ENCODE results near the gene DENND2D. TPM values are rescaled to one million over a fixed set of nuclear protein-coding genes. Genes with fewer than 3 reads are reported as not detected.

DENND2D gene
- total and polyA plus RNA-seq, 9 of the 15 experiments (the other 6 are each of a cell fraction or from before 2014, with no cell fraction given) = 0.08 to 0.44 (median 0.13) TPM; not detected in 6

DNA sequence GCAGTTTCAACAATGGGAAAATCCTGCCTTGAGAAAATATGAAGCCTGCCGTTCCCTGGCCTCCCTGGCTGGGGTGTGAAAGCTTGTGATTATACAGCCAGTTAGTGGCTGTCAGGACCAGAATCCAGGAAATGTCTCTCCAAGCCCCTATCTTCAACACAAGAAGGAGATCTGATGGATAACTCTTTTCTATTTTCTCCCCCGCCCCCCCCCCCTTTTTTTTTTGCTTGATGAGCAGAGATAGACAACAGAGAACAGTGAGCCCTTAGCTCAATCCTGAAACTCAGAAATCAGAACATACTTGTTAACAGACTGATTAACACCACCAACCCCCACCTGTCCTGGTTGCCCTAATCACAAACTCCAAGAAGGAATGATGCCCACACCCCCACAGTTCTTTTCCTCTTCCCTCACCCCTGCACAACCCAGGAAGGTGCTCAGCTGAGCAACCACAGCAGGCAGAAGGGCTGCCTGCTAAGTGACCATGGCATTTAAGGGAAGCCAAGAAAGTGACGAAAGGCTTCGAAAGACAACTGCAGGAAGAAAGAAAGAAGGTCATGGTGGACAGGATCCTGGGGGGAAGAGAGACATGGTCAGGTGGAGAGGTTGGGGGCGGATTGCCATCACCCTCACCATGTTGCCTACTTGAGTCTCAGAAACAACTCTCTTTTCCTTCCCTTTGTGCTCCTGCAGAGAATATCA, 12.3 kb upstream of the DENND2D start (continued):
- TF ChIP-seq, protein P1, sequence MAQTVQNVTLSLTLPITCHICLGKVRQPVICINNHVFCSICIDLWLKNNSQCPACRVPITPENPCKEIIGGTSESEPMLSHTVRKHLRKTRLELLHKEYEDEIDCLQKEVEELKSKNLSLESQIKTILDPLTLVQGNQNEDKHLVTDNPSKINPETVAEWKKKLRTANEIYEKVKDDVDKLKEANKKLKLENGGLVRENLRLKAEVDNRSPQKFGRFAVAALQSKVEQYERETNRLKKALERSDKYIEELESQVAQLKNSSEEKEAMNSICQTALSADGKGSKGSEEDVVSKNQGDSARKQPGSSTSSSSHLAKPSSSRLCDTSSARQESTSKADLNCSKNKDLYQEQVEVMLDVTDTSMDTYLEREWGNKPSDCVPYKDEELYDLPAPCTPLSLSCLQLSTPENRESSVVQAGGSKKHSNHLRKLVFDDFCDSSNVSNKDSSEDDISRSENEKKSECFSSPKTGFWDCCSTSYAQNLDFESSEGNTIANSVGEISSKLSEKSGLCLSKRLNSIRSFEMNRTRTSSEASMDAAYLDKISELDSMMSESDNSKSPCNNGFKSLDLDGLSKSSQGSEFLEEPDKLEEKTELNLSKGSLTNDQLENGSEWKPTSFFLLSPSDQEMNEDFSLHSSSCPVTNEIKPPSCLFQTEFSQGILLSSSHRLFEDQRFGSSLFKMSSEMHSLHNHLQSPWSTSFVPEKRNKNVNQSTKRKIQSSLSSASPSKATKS (CRISPR knock-in tag; IDR thresholded peaks at IDR 0.05) = 0 out of 2 replicates have a peak, but pooled peaks have one; percentile 47
- TF ChIP-seq SREBF1 (IDR thresholded peaks at IDR 0.05; ENCODE audit: borderline replicate concordance, low read depth, low read length) = no peak
- TF ChIP-seq, protein P2, sequence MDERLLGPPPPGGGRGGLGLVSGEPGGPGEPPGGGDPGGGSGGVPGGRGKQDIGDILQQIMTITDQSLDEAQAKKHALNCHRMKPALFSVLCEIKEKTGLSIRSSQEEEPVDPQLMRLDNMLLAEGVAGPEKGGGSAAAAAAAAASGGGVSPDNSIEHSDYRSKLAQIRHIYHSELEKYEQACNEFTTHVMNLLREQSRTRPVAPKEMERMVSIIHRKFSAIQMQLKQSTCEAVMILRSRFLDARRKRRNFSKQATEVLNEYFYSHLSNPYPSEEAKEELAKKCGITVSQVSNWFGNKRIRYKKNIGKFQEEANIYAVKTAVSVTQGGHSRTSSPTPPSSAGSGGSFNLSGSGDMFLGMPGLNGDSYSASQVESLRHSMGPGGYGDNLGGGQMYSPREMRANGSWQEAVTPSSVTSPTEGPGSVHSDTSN (CRISPR knock-in tag; IDR thresholded peaks at IDR 0.05; ENCODE audit: low read depth) = no peak
- TF ChIP-seq, protein P2 (tag; conservative IDR thresholded peaks at IDR 0.05; ENCODE audit: low read depth) = peak; percentile 39
- peak; percentile 51 for TF ChIP-seq EGR1 (conservative IDR thresholded peaks at IDR 0.05)
- TF ChIP-seq, protein P3, sequence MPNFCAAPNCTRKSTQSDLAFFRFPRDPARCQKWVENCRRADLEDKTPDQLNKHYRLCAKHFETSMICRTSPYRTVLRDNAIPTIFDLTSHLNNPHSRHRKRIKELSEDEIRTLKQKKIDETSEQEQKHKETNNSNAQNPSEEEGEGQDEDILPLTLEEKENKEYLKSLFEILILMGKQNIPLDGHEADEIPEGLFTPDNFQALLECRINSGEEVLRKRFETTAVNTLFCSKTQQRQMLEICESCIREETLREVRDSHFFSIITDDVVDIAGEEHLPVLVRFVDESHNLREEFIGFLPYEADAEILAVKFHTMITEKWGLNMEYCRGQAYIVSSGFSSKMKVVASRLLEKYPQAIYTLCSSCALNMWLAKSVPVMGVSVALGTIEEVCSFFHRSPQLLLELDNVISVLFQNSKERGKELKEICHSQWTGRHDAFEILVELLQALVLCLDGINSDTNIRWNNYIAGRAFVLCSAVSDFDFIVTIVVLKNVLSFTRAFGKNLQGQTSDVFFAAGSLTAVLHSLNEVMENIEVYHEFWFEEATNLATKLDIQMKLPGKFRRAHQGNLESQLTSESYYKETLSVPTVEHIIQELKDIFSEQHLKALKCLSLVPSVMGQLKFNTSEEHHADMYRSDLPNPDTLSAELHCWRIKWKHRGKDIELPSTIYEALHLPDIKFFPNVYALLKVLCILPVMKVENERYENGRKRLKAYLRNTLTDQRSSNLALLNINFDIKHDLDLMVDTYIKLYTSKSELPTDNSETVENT (CRISPR knock-in tag; IDR thresholded peaks at IDR 0.05) = no peak
- peak; percentile 61; the same call in 1 of the 2 replicates for TF ChIP-seq MEF2D (tag; conservative IDR thresholded peaks at IDR 0.05; ENCODE audit: low read depth)
- no peak for TF ChIP-seq ZNF23 (CRISPR knock-in tag; IDR thresholded peaks at IDR 0.05)
- 0 out of 2 replicates have a peak, but pooled peaks have one; percentile 18 for TF ChIP-seq ZNF384 (IDR thresholded peaks at IDR 0.05; ENCODE audit: low read depth, low read length)

All from K562 (cell line).